ENCODE measurements around the gene PCBP3.

PCBP3 gene

GRCh38 chr21:45848331-45848730 lies 204.8 kb downstream of the PCBP3 start:
- Histone ChIP-seq H3K4ac (ENCODE audit: low read depth in 1 of 2, low read length in 2 of 2) (no peak overlapping the region), H3K27me3 (ENCODE audit: control insufficient read depth in 1 of 2, insufficient read depth in 1 of 2, low read length in 2 of 2) (no peaks in the 10 kb centered on the region), H3K9ac (ENCODE audit: low read length) (no peak overlapping the region), H2BK15ac (ENCODE audit: low read depth, poor library complexity, severe bottlenecking) (no peak overlapping the region), H4K8ac (ENCODE audit: low read length) (no peak overlapping the region), H3K18ac (ENCODE audit: low read depth in 1 of 2, low read length in 2 of 2) (no peak overlapping the region), H3K4me2 (ENCODE audit: low read length, poor library complexity, severe bottlenecking) (no peak overlapping the region), H4K91ac (ENCODE audit: low read length) (no peak overlapping the region), H2AK5ac (ENCODE audit: low read length, severe bottlenecking) (no peak overlapping the region), H3K36me3 (ENCODE audit: control insufficient read depth in 1 of 2, insufficient read depth in 2 of 2, low read depth in 1 of 2, low read length in 2 of 2) (peaks cover 3 to 8% of the 10 kb centered on the region in 2 experiments), H3K23ac (ENCODE audit: low read length in 2 of 2) (no peak overlapping the region), H3K4me1 (ENCODE audit: control insufficient read depth, insufficient read depth, low read depth, low read length) (peaks cover 8% of the 10 kb centered on the region), H3K4me3 (ENCODE audit: insufficient read depth in 1 of 2, low read depth in 1 of 2, low read length in 2 of 2) (no peak overlapping the region), H2BK120ac (ENCODE audit: low read depth, low read length) (no peak overlapping the region), H3K9me3 (ENCODE audit: control insufficient read depth, low read length) (no peaks in the 10 kb centered on the region), H2BK12ac (ENCODE audit: low read length in 2 of 2) (no peak overlapping the region), H3K79me1 (replicated peaks; ENCODE audit: low read length, poor library complexity, severe bottlenecking) (peaks cover 2% of the 10 kb centered on the region), H3K27ac (ENCODE audit: low read length, poor library complexity, severe bottlenecking) (no peak overlapping the region), H2BK5ac (ENCODE audit: low read depth, low read length, poor library complexity, severe bottlenecking) (no peak overlapping the region), H3K14ac (ENCODE audit: low read length in 2 of 2) (no peak overlapping the region), H2AFZ (ENCODE audit: low read depth, low read length) (no peak overlapping the region)
- no peak for DNase-seq
- WGBS: 85% methylated on average over 2 of the region's 2 CpGs

DNA sequence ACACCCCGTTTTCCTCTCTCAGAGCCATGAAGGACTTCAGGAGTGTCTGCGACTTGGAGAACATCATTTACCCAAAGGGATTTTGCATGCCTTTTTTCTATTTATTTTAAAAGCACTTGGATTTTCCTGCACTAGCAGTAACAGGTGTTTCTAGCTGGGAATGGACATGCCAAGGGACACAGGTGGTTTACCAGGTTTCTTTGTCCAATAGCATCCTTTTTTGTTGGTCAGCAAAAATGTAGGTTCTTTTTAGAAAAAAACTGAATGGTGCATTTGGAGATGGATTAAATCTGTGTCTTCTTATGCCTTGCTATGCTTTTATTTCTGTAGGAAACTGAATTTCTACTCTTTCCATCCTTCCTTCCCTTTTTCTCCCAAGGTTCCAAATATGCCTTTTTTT lies 205.3 kb downstream of the PCBP3 start:
- Histone ChIP-seq H2AK5ac (ENCODE audit: low read length, severe bottlenecking) (no peak overlapping the region), H3K27me3 (ENCODE audit: control insufficient read depth in 1 of 2, insufficient read depth in 1 of 2, low read length in 2 of 2) (no peaks in the 10 kb centered on the region), H2BK15ac (ENCODE audit: low read depth, poor library complexity, severe bottlenecking) (no peak overlapping the region), H3K4me2 (ENCODE audit: low read length, poor library complexity, severe bottlenecking) (no peak overlapping the region), H3K14ac (ENCODE audit: low read length in 2 of 2) (no peak overlapping the region), H2BK5ac (ENCODE audit: low read depth, low read length, poor library complexity, severe bottlenecking) (no peak overlapping the region), H3K36me3 (ENCODE audit: control insufficient read depth in 1 of 2, insufficient read depth in 2 of 2, low read depth in 1 of 2, low read length in 2 of 2) (peaks cover 3 to 11% of the 10 kb centered on the region in 2 experiments), H3K4me3 (ENCODE audit: insufficient read depth in 1 of 2, low read depth in 1 of 2, low read length in 2 of 2) (no peak overlapping the region), H4K8ac (ENCODE audit: low read length) (no peak overlapping the region), H2BK120ac (ENCODE audit: low read depth, low read length) (no peak overlapping the region), H3K4me1 (ENCODE audit: control insufficient read depth, insufficient read depth, low read depth, low read length) (peaks cover 8% of the 10 kb centered on the region), H2AFZ (ENCODE audit: low read depth, low read length) (no peak overlapping the region), H3K9ac (ENCODE audit: low read length) (no peak overlapping the region), H3K4ac (ENCODE audit: low read depth in 1 of 2, low read length in 2 of 2) (no peak overlapping the region), H3K9me3 (ENCODE audit: control insufficient read depth, low read length) (no peaks in the 10 kb centered on the region), H2BK12ac (ENCODE audit: low read length in 2 of 2) (no peak overlapping the region), H3K23ac (ENCODE audit: low read length in 2 of 2) (no peak overlapping the region), H4K91ac (ENCODE audit: low read length) (no peak overlapping the region), H3K18ac (ENCODE audit: low read depth in 1 of 2, low read length in 2 of 2) (no peak overlapping the region), H3K79me1 (replicated peaks; ENCODE audit: low read length, poor library complexity, severe bottlenecking) (peaks cover 2% of the 10 kb centered on the region), H3K27ac (ENCODE audit: low read length, poor library complexity, severe bottlenecking) (no peak overlapping the region)
- DNase-seq: no peak
- 91% methylated on average over 2 of the region's 2 CpGs for WGBS

DNA sequence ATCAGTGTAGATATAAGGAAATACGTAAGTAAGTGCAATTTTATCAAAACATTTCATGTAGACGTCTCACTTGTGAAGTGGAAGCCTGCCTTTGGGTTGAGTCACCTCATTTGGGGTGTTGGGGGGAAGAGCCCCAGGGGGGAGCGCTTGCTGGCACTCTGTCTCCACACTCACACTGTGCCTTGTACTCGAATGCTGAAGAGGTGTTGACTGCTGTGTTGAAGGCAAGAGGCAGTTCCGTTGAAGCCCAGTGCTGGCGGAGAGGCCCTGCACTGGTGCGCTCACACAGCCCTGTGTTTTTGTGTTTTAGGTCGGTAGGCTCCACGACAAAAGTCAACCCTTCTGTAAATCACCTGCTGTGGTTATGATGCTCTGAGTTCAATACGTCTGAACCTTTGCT lies 206.1 kb downstream of the PCBP3 start:
- Histone ChIP-seq H3K27ac (ENCODE audit: low read length, poor library complexity, severe bottlenecking) (no peak overlapping the region), H3K27me3 (ENCODE audit: control insufficient read depth in 1 of 2, insufficient read depth in 1 of 2, low read length in 2 of 2) (no peaks in the 10 kb centered on the region), H3K4me1 (ENCODE audit: control insufficient read depth, insufficient read depth, low read depth, low read length) (peaks cover 10% of the 10 kb centered on the region), H2AFZ (ENCODE audit: low read depth, low read length) (no peak overlapping the region), H3K4me2 (ENCODE audit: low read length, poor library complexity, severe bottlenecking) (no peak overlapping the region), H3K14ac (ENCODE audit: low read length in 2 of 2) (no peak overlapping the region), H3K4ac (ENCODE audit: low read depth in 1 of 2, low read length in 2 of 2) (no peak overlapping the region), H2BK15ac (ENCODE audit: low read depth, poor library complexity, severe bottlenecking) (no peak overlapping the region), H2BK5ac (ENCODE audit: low read depth, low read length, poor library complexity, severe bottlenecking) (no peak overlapping the region), H2AK5ac (ENCODE audit: low read length, severe bottlenecking) (no peak overlapping the region), H3K18ac (ENCODE audit: low read depth in 1 of 2, low read length in 2 of 2) (no peak overlapping the region), H3K4me3 (ENCODE audit: insufficient read depth in 1 of 2, low read depth in 1 of 2, low read length in 2 of 2) (no peak overlapping the region), H3K9me3 (ENCODE audit: control insufficient read depth, low read length) (no peaks in the 10 kb centered on the region), H2BK120ac (ENCODE audit: low read depth, low read length) (no peak overlapping the region), H3K23ac (ENCODE audit: low read length in 2 of 2) (no peak overlapping the region), H3K79me1 (replicated peaks; ENCODE audit: low read length, poor library complexity, severe bottlenecking) (peaks cover 2% of the 10 kb centered on the region), H3K9ac (ENCODE audit: low read length) (no peak overlapping the region), H3K36me3 (ENCODE audit: control insufficient read depth in 1 of 2, insufficient read depth in 2 of 2, low read depth in 1 of 2, low read length in 2 of 2) (peaks cover 3 to 11% of the 10 kb centered on the region in 2 experiments), H2BK12ac (ENCODE audit: low read length in 2 of 2) (no peak overlapping the region), H4K8ac (ENCODE audit: low read length) (no peak overlapping the region), H4K91ac (ENCODE audit: low read length) (no peak overlapping the region)
- DNase-seq: no peak
- WGBS: 85% methylated on average over 10 of the region's 10 CpGs

DNA sequence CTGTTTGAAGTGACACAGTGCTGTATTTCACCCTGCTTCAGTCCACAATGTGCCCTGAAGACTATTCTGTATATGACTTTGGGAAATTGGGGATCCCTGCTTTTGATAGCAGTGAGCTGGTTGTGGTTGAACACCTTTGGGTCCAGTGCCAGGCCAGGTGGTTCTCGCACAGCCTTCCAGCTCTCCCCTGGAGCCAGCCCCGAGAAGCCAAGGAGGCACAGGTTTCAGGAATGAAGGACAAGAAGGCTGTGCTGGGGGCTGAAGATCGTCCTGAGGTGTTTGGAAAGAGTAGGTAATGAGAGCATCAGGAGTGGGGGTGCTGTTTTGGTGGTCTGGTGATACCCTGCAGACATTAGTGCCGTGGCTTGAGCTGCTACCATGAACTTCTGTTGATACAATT lies 206.7 kb downstream of the PCBP3 start:
- Histone ChIP-seq H2BK120ac (ENCODE audit: low read depth, low read length) (no peak overlapping the region), H3K4me1 (ENCODE audit: control insufficient read depth, insufficient read depth, low read depth, low read length) (peaks cover 15% of the 10 kb centered on the region), H3K79me1 (replicated peaks; ENCODE audit: low read length, poor library complexity, severe bottlenecking) (peaks cover 2% of the 10 kb centered on the region), H2BK5ac (ENCODE audit: low read depth, low read length, poor library complexity, severe bottlenecking) (no peak overlapping the region), H3K9me3 (ENCODE audit: control insufficient read depth, low read length) (no peaks in the 10 kb centered on the region), H3K4me3 (ENCODE audit: insufficient read depth in 1 of 2, low read depth in 1 of 2, low read length in 2 of 2) (no peak overlapping the region), H3K4ac (ENCODE audit: low read depth in 1 of 2, low read length in 2 of 2) (no peak overlapping the region), H2BK15ac (ENCODE audit: low read depth, poor library complexity, severe bottlenecking) (no peak overlapping the region), H3K23ac (ENCODE audit: low read length in 2 of 2) (no peak overlapping the region), H3K9ac (ENCODE audit: low read length) (no peak overlapping the region), H2BK12ac (ENCODE audit: low read length in 2 of 2) (no peak overlapping the region), H2AFZ (ENCODE audit: low read depth, low read length) (no peak overlapping the region), H3K27me3 (ENCODE audit: control insufficient read depth in 1 of 2, insufficient read depth in 1 of 2, low read length in 2 of 2) (no peaks in the 10 kb centered on the region), H3K18ac (ENCODE audit: low read depth in 1 of 2, low read length in 2 of 2) (no peak overlapping the region), H4K91ac (ENCODE audit: low read length) (no peak overlapping the region), H3K14ac (ENCODE audit: low read length in 2 of 2) (no peak overlapping the region), H3K27ac (ENCODE audit: low read length, poor library complexity, severe bottlenecking) (no peak overlapping the region), H3K36me3 (ENCODE audit: control insufficient read depth in 1 of 2, insufficient read depth in 2 of 2, low read depth in 1 of 2, low read length in 2 of 2) (peaks cover 3 to 14% of the 10 kb centered on the region in 2 experiments), H2AK5ac (ENCODE audit: low read length, severe bottlenecking) (no peak overlapping the region), H3K4me2 (ENCODE audit: low read length, poor library complexity, severe bottlenecking) (no peak overlapping the region), H4K8ac (ENCODE audit: low read length) (no peak overlapping the region)
- DNase-seq: no peak
- WGBS: 93% methylated on average over 4 of the region's 4 CpGs
